GM12878 (cell line): ENCODE results near the gene MSH5. TPM values are rescaled to one million over a fixed set of nuclear protein-coding genes. Genes with fewer than 3 reads are reported as not detected.

ENCODE experiments used
- ATAC-seq: fragments of 200-7000 bp; cut with Tn5 transposase; 3 replicates; pipeline ENCODE4 v1.9.1; 2020; ENCODE audit warnings: mild to moderate bottlenecking, moderate library complexity
- BruUV-seq: library from RNA; stranded (reverse); fragments of 400-500 nt; replicated peaks from 2 replicates; lab custom pipeline; 2021; lab: Mats Ljungman, UMichigan
- CTCF ChIA-PET: fragments of 300-600 bp; sonication (Branson Sonifier 250); formaldehyde crosslinking; extraction: SDS; loops from one replicate; lab custom pipeline; 2021; ENCODE audit warnings: inconsistent platforms; lab: Yijun Ruan, JAX
- POLR2A ChIA-PET: fragments of 350-600 bp; formaldehyde crosslinking; extraction: SDS; loops from one replicate; lab custom pipeline; 2021; ENCODE audit warnings: inconsistent platforms; lab: Charles Lee
- RAD21 ChIA-PET: fragments of 300-600 bp; sonication (Branson Sonifier 250); formaldehyde crosslinking; loops from one replicate; lab custom pipeline; 2023; ENCODE audit warnings: antibody characterized with exemption; ENCODE audit not compliant: unreplicated experiment; lab: Charles Lee
- SMC1A ChIA-PET: fragments of 300-600 bp; sonication (Branson Sonifier 250); formaldehyde crosslinking; loops from one replicate; lab custom pipeline; 2023; ENCODE audit not compliant: unreplicated experiment, uncharacterized antibody; lab: Charles Lee
- DNase-seq: peaks from one replicate; pipeline ENCODE4 v3.0.0-alpha.2; 2011; ENCODE audit warnings: low read depth, low spot score
- FAIRE-seq: peaks from 3 replicates; lab custom pipeline; 2011; peaks lifted over from hg19 to GRCh38; lab: Jason Lieb, UNC
- H2AFZ ChIP-seq: 2 replicates; pipeline ENCODE4 v1.6.0; 2011; ENCODE audit warnings: low read depth, low read length, control low read depth; ENCODE audit not compliant: control insufficient read depth
- H3K27ac ChIP-seq: 2 replicates; pipeline ENCODE4 v1.5.1; 2011; ENCODE audit warnings: control low read depth; ENCODE audit not compliant: control insufficient read depth, insufficient read depth
- H3K27me3 ChIP-seq, 2 experiments: replicated peaks in 1 of 2; 2 replicates each; pipeline versions ENCODE4 v1.6.0 to v1.6.1; 2011; ENCODE audit warnings: low read length in 1 of 2; ENCODE audit not compliant: control insufficient read depth in 2 of 2, insufficient read depth in 2 of 2
- H3K36me3 ChIP-seq, 2 experiments: 2 replicates each; pipeline ENCODE4 v1.5.1; 2011; ENCODE audit warnings: low read length in 1 of 2; ENCODE audit not compliant: control insufficient read depth in 2 of 2, insufficient read depth in 2 of 2
- H3K4me1 ChIP-seq: 2 replicates; pipeline ENCODE4 v1.6.1; 2011; ENCODE audit warnings: mild to moderate bottlenecking, low read length, moderate library complexity, mixed read lengths; ENCODE audit not compliant: control insufficient read depth, insufficient read depth
- H3K4me2 ChIP-seq: 2 replicates; pipeline ENCODE4 v1.6.0; 2011; ENCODE audit warnings: control low read depth; ENCODE audit not compliant: control insufficient read depth, insufficient read depth
- H3K4me3 ChIP-seq: fragments of 200-600 bp; sonication (generic); 2 replicates; pipeline ENCODE4 v1.5.1; 2016
- H3K79me2 ChIP-seq: 2 replicates; pipeline ENCODE4 v1.6.0; 2011; ENCODE audit warnings: low read length; ENCODE audit not compliant: control insufficient read depth, insufficient read depth
- H3K9ac ChIP-seq: 2 replicates; pipeline ENCODE4 v1.8.0; 2011; ENCODE audit warnings: low read length, control low read depth, mixed read lengths; ENCODE audit not compliant: control insufficient read depth, insufficient read depth
- H3K9me3 ChIP-seq: replicated peaks from 3 replicates; pipeline ENCODE4 v1.5.1; 2011; ENCODE audit warnings: mild to moderate bottlenecking, low read length; ENCODE audit not compliant: control insufficient read depth, insufficient read depth
- H4K20me1 ChIP-seq: 2 replicates; pipeline ENCODE4 v1.6.0; 2011; ENCODE audit not compliant: control insufficient read depth, insufficient read depth
- E4F1 ChIP-seq: fragments of 450-650 bp; IDR thresholded peaks from 2 replicates; pipeline ENCODE4 v1.6.1; 2018; ENCODE audit warnings: borderline replicate concordance, mild to moderate bottlenecking; ENCODE audit not compliant: partially characterized antibody
- EP300 ChIP-seq, 2 experiments: fragments of 150-350 bp in 1 of 2; IDR thresholded peaks; 2 replicates each; pipeline ENCODE4 v1.6.1; 2011 to 2012; ENCODE audit warnings: low read depth in 2 of 2, low read length in 2 of 2, borderline replicate concordance in 1 of 2, improper control_type of control experiment in 1 of 2, inconsistent platforms in 1 of 2; ENCODE audit not compliant: control insufficient read depth in 1 of 2
- ZNF24 ChIP-seq: fragments of 450-650 bp; IDR thresholded peaks from 2 replicates; pipeline ENCODE4 v1.6.1; 2017; ENCODE audit warnings: antibody characterized with exemption, mild to moderate bottlenecking
- WGBS: methylation state at CpG from one replicate; pipeline ENCODE4 v1.1.6; 2016; ENCODE audit warnings: low lambda C conversion rate; ENCODE audit not compliant: insufficient replicate concordance, insufficient coverage; ENCODE audit errors: missing lambda C conversion rate; 5-methylcytosine and 5-hydroxymethylcytosine counted together
- in situ Hi-C: fragments of 300-500 bp; cut with MboI; formaldehyde crosslinking; loops from 9 replicates; pipeline ENCODE4 v1.14.3; 2018; ENCODE audit warnings: mixed read lengths
- intact Hi-C: fragments of 100-400 bp; cut with micrococcal nuclease; formaldehyde crosslinking; loops from one replicate; pipeline ENCODE4 v1.14.2; 2022; ENCODE audit not compliant: unreplicated experiment
- polyA plus RNA-seq, 11 experiments: library from polyadenylated mRNA; depleted of rRNA in 4 of 11; unstranded in 6 of 11; stranded (reverse) in 5 of 11; fragments of >200 nt; fragmentation: Nextera tagmentation in 4 of 11; fragmentation: Illumina TruSeq in 1 of 11; extraction: Ambion mirVana in 4 of 11; extraction: Trizol in 1 of 11; gene quantifications; 1 replicate in 1 of 11; 2 replicates in 10 of 11; pipeline versions ENCODE4 v1.2.1 to v1.2.3, GENCODE V29; 2011 to 2016; ENCODE audit warnings: inconsistent platforms in 2 of 11, missing spikeins in 2 of 11, low read depth in 1 of 11
- total RNA-seq, 4 experiments: library from RNA; depleted of rRNA in 3 of 4; stranded (reverse); fragments of >200 nt in 3 of 4; fragmentation: Illumina TruSeq in 1 of 4; extraction: Trizol in 1 of 4; gene quantifications; 2 replicates each; pipeline versions ENCODE4 v1.2.1 to v1.2.3, GENCODE V29; 2013 to 2021

The MSH5 gene
- total and polyA plus RNA-seq, 10 of the 15 experiments (the other 5 are each of a cell fraction or from before 2014, with no cell fraction given), result 9.1 to 52.7 (median 30.0) TPM

GRCh38 chr6:31762878-31763618 lies 23.2 kb downstream of the MSH5 start:
- SMC1A ChIA-PET, result no interaction called here
- RAD21 ChIA-PET, result no interaction called here
- Histone ChIP-seq H3K36me3 (no peaks in the 10 kb centered on the region; a peak in 2 of 4 replicates), H4K20me1 (no peaks in the 10 kb centered on the region), H3K27ac (no peak overlapping the region), H3K9me3 (no peaks in the 10 kb centered on the region), H3K79me2 (no peaks in the 10 kb centered on the region), H3K4me2 (no peak overlapping the region), H3K27me3 (no peaks in the 10 kb centered on the region), H3K4me3 (no peak overlapping the region)
- ATAC-seq (no peak), DNase-seq (no peak)
- POLR2A ChIA-PET, result no interaction called here
- no TSS peak for BruUV-seq
- CTCF ChIA-PET, result no interaction called here
- intact Hi-C loops, result no loop called here
- TF ChIP-seq ZNF24 (no peak), E4F1 (peak; percentile 7)
- TF ChIP-seq, all 136 proteins: peak for 1
- in situ Hi-C loops, result no loop called here
- 79% methylated on average over 8 of the region's 8 CpGs for WGBS
- no peaks in the 10 kb centered on the region for H3K4me1 ChIP-seq
- H3K9ac ChIP-seq, result no peak overlapping the region
- FAIRE-seq, result no peak
- no peak overlapping the region for H2AFZ ChIP-seq

GRCh38 chr6:31763619-31763940 lies 23.8 kb downstream of the MSH5 start:
- no peak for FAIRE-seq
- no TSS peak for BruUV-seq

More at GRCh38 chr6:31763619-31763940, 23.8 kb downstream of the MSH5 start:
- RAD21 ChIA-PET, result no interaction called here
- no peaks in the 10 kb centered on the region for H3K79me2 ChIP-seq
- H3K36me3 ChIP-seq, result no peaks in the 10 kb centered on the region; a peak in 2 of 4 replicates
- no peak for ATAC-seq
- CTCF ChIA-PET, result no interaction called here
- no peak overlapping the region for H3K9ac ChIP-seq
- no peaks in the 10 kb centered on the region for H3K27me3 ChIP-seq
- no peak overlapping the region for H3K27ac ChIP-seq
- intact Hi-C loops, result no loop called here
- no peaks in the 10 kb centered on the region for H3K4me1 ChIP-seq
- 100% methylated on average over 1 of the region's 1 CpG for WGBS
- TF ChIP-seq EP300 (IDR thresholded peaks at IDR 0.05; ENCODE audit: borderline replicate concordance in 1 of 2, control insufficient read depth in 1 of 2, low read depth in 2 of 2, low read length in 2 of 2) (no peak), E4F1 (peak; percentile 2)
- POLR2A ChIA-PET, result no interaction called here
- H4K20me1 ChIP-seq, result no peaks in the 10 kb centered on the region
- in situ Hi-C loops, result no loop called here
- no peak overlapping the region for H3K4me3 ChIP-seq
- SMC1A ChIA-PET, result no interaction called here
- H3K4me2 ChIP-seq, result no peak overlapping the region
- no peak for DNase-seq
- no peaks in the 10 kb centered on the region for H3K9me3 ChIP-seq
- H2AFZ ChIP-seq, result no peak overlapping the region
